SJCRH30 (cell line): Measurements from ENCODE around the gene WIPI1. TPM values are rescaled to one million over a fixed set of nuclear protein-coding genes. Genes with fewer than 3 reads are reported as not detected.
A peak's percentile ranks its signal among the peaks of the same experiment; 100 is the strongest.
"Not testable (repeated sequence)": the region's sequence is repeated elsewhere in the genome, so short reads cannot be mapped to it uniquely, and the experiment has no call there.

Experiments
- DNase-seq, 2 experiments: peaks; one replicate each; pipeline ENCODE4 v3.0.0-alpha.2; 2015 to 2020
- H3K27ac ChIP-seq: fragments of 250-450 bp; sonication (Bioruptor Pico); 2 replicates; pipeline ENCODE4 v1.5.1; 2020; ENCODE audit warnings: mild to moderate bottlenecking, moderate library complexity
- H3K27me3 ChIP-seq: fragments of 250-450 bp; sonication (Bioruptor Pico); 2 replicates; pipeline ENCODE4 v1.5.1; 2020; ENCODE audit warnings: mild to moderate bottlenecking, moderate library complexity
- H3K36me3 ChIP-seq: fragments of 250-450 bp; sonication (Bioruptor Pico); 2 replicates; pipeline ENCODE4 v1.5.1; 2020; ENCODE audit warnings: mild to moderate bottlenecking, moderate library complexity
- H3K4me1 ChIP-seq: fragments of 250-450 bp; sonication (Bioruptor Pico); 2 replicates; pipeline ENCODE4 v1.5.1; 2020; ENCODE audit warnings: mild to moderate bottlenecking, moderate library complexity
- H3K4me3 ChIP-seq: fragments of 250-450 bp; sonication (Bioruptor Pico); 2 replicates; pipeline ENCODE4 v1.5.1; 2020; ENCODE audit warnings: mild to moderate bottlenecking, moderate library complexity
- H3K9me3 ChIP-seq: fragments of 250-450 bp; sonication (Bioruptor Pico); replicated peaks from 2 replicates; pipeline ENCODE4 v1.5.1; 2020; ENCODE audit warnings: mild to moderate bottlenecking, moderate library complexity
- total RNA-seq: library from RNA; depleted of rRNA; stranded (reverse); fragments of >200 nt; shearing (Covaris generic); gene quantifications from 2 replicates; pipeline ENCODE4 v1.2.3, GENCODE V29; 2014; rRNA removed

Gene WIPI1
- total RNA-seq, 1 experiment from 2014 or later, result 25.8 TPM

DNA sequence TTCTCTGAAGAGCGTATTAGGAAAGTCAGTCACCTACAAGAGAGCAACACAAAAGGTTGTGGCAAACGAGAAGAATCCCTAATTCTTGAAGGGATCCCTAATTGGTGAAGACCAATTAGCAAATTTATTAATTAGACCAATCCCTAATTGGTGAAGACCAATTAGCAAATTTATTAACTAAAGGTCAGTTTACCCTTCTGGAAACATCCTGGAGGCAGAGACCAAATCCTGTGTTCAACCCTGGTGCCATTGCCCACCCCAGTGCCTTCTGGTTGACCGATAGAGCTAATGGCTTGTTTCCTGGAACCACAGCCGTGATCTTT lies 74.2 kb downstream of the WIPI1 start:
- no peak for DNase-seq
- Histone ChIP-seq H3K36me3 (no peaks in the 10 kb centered on the region), H3K27ac (no peak overlapping the region), H3K4me3 (no peak overlapping the region), H3K27me3 (no peaks in the 10 kb centered on the region), H3K9me3 (no peaks in the 10 kb centered on the region), H3K4me1 (peaks cover 26% of the 10 kb centered on the region)

GRCh38 chr17:68382582-68383085 lies 74.7 kb downstream of the WIPI1 start:
- Histone ChIP-seq H3K36me3 (no peaks in the 10 kb centered on the region), H3K4me3 (no peak overlapping the region), H3K4me1 (peaks cover 26% of the 10 kb centered on the region), H3K27ac (no peak overlapping the region), H3K27me3 (no peaks in the 10 kb centered on the region), H3K9me3 (no peaks in the 10 kb centered on the region)
- DNase-seq, result no peak

DNA sequence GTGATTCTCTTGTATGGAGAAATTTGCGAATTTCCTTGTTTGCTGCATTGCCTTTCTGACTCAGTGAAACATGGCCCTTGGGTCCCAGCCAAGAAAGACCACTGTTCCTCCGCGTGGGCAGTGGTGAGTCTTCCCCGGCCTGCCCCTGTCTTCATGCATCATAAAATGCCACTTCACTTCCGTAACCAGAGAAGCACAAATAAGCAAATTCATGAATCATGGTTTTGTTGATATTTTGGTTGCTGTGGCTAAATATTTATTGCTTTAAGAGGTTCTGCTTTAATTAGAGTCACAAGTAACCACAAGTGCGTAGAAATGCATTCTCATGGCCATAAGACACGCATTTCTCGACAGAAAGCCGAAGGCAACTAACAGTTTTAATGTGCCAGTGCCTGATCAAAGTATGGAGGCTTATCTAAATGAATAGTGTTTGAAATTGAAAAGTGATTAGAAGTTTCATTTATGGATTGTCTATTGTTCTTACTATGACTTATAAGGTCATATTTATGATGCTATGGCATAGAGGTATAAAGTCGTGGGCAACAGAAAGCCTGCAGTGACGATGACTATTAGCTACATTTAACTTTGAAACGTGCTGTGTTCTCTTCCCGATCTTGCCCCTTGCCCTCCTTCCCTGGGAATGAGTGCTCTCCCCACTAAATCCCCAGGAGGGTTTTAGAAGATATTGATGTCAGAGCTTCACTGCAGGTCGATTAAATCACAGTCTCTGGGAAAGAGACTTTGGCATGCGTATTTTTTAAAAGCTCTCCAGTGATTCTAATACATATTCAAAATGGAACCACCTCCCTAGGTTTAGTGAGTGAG lies 76.0 kb downstream of the WIPI1 start:
- no peaks in the 10 kb centered on the region for H3K36me3 ChIP-seq
- peak overlapping the region; percentile 18; the same call in 1 of the 2 replicates for H3K4me3 ChIP-seq
- H3K27me3 ChIP-seq, result no peaks in the 10 kb centered on the region
- peaks cover 26% of the 10 kb centered on the region for H3K4me1 ChIP-seq
- no peaks in the 10 kb centered on the region for H3K9me3 ChIP-seq
- H3K27ac ChIP-seq, result no peak overlapping the region
- peak; percentile 44 to 45 for DNase-seq

- Histone ChIP-seq H3K27me3 (no peaks in the 10 kb centered on the region), H3K27ac (no peak overlapping the region), H3K36me3 (no peaks in the 10 kb centered on the region), H3K9me3 (no peaks in the 10 kb centered on the region), H3K4me3 (no peak overlapping the region), H3K4me1 (peaks cover 26% of the 10 kb centered on the region)
- no peak for DNase-seq
These were observed 77.3 kb downstream of the WIPI1 start for GRCh38 chr17:68379692-68380677.

DNA sequence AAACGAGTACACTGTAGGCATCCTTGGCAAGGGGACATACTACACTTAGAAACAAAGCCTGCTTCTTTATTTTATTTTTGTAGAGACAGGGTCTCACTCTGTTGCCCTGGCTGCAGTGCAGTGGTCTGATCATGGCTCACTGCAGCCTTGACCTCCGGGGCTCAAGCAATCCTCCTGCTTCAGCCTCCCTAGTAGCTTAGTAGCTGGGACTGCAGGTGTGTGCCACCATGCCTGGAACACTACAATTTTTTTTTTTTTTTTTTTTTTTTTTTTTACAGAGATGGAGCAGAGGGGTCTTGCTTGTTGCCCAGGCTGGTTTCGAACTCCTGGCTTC lies 78.2 kb downstream of the WIPI1 start:
- Histone ChIP-seq H3K4me3 (no peak overlapping the region), H3K9me3 (no peaks in the 10 kb centered on the region), H3K27ac (no peak overlapping the region), H3K27me3 (no peaks in the 10 kb centered on the region), H3K4me1 (peaks cover 25% of the 10 kb centered on the region), H3K36me3 (no peaks in the 10 kb centered on the region)
- no peak for DNase-seq

GRCh38 chr17:68378268-68379176 lies 78.8 kb downstream of the WIPI1 start:
- H3K4me3 ChIP-seq, result peak overlapping the region; percentile 13; the same call in 1 of the 2 replicates

GRCh38 chr17:68377771-68378267 lies 79.5 kb downstream of the WIPI1 start:
- H3K4me3 ChIP-seq, result peak overlapping the region; percentile 13; the same call in 1 of the 2 replicates
- no peak overlapping the region for H3K27ac ChIP-seq
- peaks cover 14% of the 10 kb centered on the region; the same call in 1 of the 2 replicates for H3K4me1 ChIP-seq
- H3K9me3 ChIP-seq, result no peaks in the 10 kb centered on the region
- no peak for DNase-seq
- no peaks in the 10 kb centered on the region for H3K36me3 ChIP-seq
- H3K27me3 ChIP-seq, result no peaks in the 10 kb centered on the region

More at GRCh38 chr17:68378268-68379176, 78.8 kb downstream of the WIPI1 start:
- Histone ChIP-seq H3K4me1 (peaks cover 21% of the 10 kb centered on the region), H3K27me3 (no peaks in the 10 kb centered on the region), H3K27ac (no peak overlapping the region), H3K9me3 (no peaks in the 10 kb centered on the region), H3K36me3 (no peaks in the 10 kb centered on the region)
- DNase-seq, result peak in 1 of 2 experiments; percentile 17

GRCh38 chr17:68376178-68376577 lies 81.1 kb downstream of the WIPI1 start:
- H3K27ac ChIP-seq, H3K9me3 ChIP-seq, DNase-seq, H3K27me3 ChIP-seq, H3K4me3 ChIP-seq, H3K36me3 ChIP-seq: not testable (repeated sequence)
- peaks cover 12% of the 10 kb centered on the region; the same call in 1 of the 2 replicates for H3K4me1 ChIP-seq

GRCh38 chr17:68375566-68375965 lies 81.7 kb downstream of the WIPI1 start:
- Histone ChIP-seq H3K9me3 (no peaks in the 10 kb centered on the region), H3K36me3 (no peaks in the 10 kb centered on the region), H3K4me1 (peaks cover 6% of the 10 kb centered on the region; the same call in 1 of the 2 replicates), H3K4me3 (no peak overlapping the region), H3K27ac (no peak overlapping the region), H3K27me3 (no peaks in the 10 kb centered on the region)
- DNase-seq, result no peak

Other genes with a start within 250 kb of the WIPI1 start
- 102 and 105 TPM in 2 replicates for gene AMZ2, start 209.5 kb downstream of the WIPI1 start, total RNA-seq
- 0.18 and 0.30 TPM in 2 replicates for gene SLC16A6, start 166.4 kb downstream of the WIPI1 start, total RNA-seq
- 1.0 and 1.9 TPM in 2 replicates for gene ARSG, start 166.0 kb downstream of the WIPI1 start, total RNA-seq
- 407 and 454 TPM in 2 replicates for gene PRKAR1A, start 54.9 kb upstream of the WIPI1 start, total RNA-seq
- gene FAM20A, start 143.9 kb upstream of the WIPI1 start, total RNA-seq, result 0.86 and 1.0 TPM in 2 replicates